ENCODE data around the gene WDTC1.

GRCh38 chr1:27349784-27350662 is 115.6 kb downstream of the WDTC1 start:
- TF ChIP-seq CTCF (IDR thresholded peaks at IDR 0.05) (no peak), POLR2A (IDR thresholded peaks at IDR 0.05) (no peak)
